H1 (cell line): ENCODE data around the gene MAPK11. TPM values are rescaled to one million over a fixed set of nuclear protein-coding genes. Genes with fewer than 3 reads are reported as not detected.

Experiments
- CTCF ChIA-PET: fragments of 300-600 bp; sonication (Branson Sonifier 250); formaldehyde crosslinking; loops from one replicate; lab custom pipeline; 2021; ENCODE audit not compliant: partially characterized antibody; lab: Charles Lee
- POLR2A ChIA-PET: fragments of 300-600 bp; sonication (Branson Sonifier 250); formaldehyde crosslinking; loops from one replicate; lab custom pipeline; 2021; ENCODE audit warnings: inconsistent platforms; ENCODE audit not compliant: partially characterized antibody; lab: Charles Lee
- DNase-seq, 2 experiments: peaks; one replicate each; pipeline versions ENCODE4 v3.0.0 to v3.0.0-alpha.2; 2010 to 2022; ENCODE audit warnings: low spot score in 2 of 2, low read depth in 1 of 2, mixed read lengths in 1 of 2
- FAIRE-seq: peaks from 2 replicates; lab custom pipeline; 2011; peaks lifted over from hg19 to GRCh38; lab: Jason Lieb, UNC
- H2AFZ ChIP-seq: 2 replicates; pipeline ENCODE4 v1.8.1; 2012; ENCODE audit warnings: low read length, inconsistent platforms
- H2AK5ac ChIP-seq: 2 replicates; pipeline ENCODE4 v1.6.1; 2013; ENCODE audit warnings: low read depth, low read length
- H2BK120ac ChIP-seq: replicated peaks from 2 replicates; pipeline ENCODE3; 2013; ENCODE audit warnings: low read depth, low read length, inconsistent platforms
- H2BK12ac ChIP-seq: 2 replicates; pipeline ENCODE4 v1.6.1; 2013; ENCODE audit warnings: low read depth, low read length
- H2BK15ac ChIP-seq: 2 replicates; pipeline ENCODE4 v1.6.1; 2013; ENCODE audit warnings: low read length
- H2BK20ac ChIP-seq: 2 replicates; pipeline ENCODE4 v1.6.1; 2013; ENCODE audit warnings: low read length
- H2BK5ac ChIP-seq: 2 replicates; pipeline ENCODE4 v1.6.1; 2013; ENCODE audit warnings: low read depth, low read length
- H3K14ac ChIP-seq: 2 replicates; pipeline ENCODE4 v1.6.1; 2013; ENCODE audit warnings: inconsistent platforms; ENCODE audit not compliant: insufficient read length
- H3K18ac ChIP-seq: 2 replicates; pipeline ENCODE4 v1.6.1; 2013; ENCODE audit warnings: low read length; ENCODE audit errors: extremely low read depth
- H3K23ac ChIP-seq: 2 replicates; pipeline ENCODE4 v1.6.1; 2013; ENCODE audit warnings: inconsistent platforms; ENCODE audit not compliant: insufficient read length
- H3K23me2 ChIP-seq: 2 replicates; pipeline ENCODE4 v1.6.1; 2013; ENCODE audit warnings: low read depth, low read length
- H3K27ac ChIP-seq: 2 replicates; pipeline ENCODE4 v1.6.1; 2011; ENCODE audit warnings: low read depth, low read length, inconsistent platforms
- H3K27me3 ChIP-seq, 4 experiments: replicated peaks in 1 of 4; 1 replicate in 1 of 4; 2 replicates in 3 of 4; pipeline versions ENCODE4 v1.6.1 to v1.8.1; 2011 to 2013; ENCODE audit warnings: low read length in 3 of 4, mild to moderate bottlenecking in 3 of 4, inconsistent platforms in 2 of 4, mixed read lengths in 2 of 4, moderate library complexity in 1 of 4; ENCODE audit not compliant: control insufficient read depth in 3 of 4, insufficient read depth in 3 of 4; ENCODE audit errors: extremely low read depth in 1 of 4
- H3K36me3 ChIP-seq, 4 experiments: 2 replicates each; pipeline versions ENCODE4 v1.6.1 to v1.8.1; 2011 to 2013; ENCODE audit warnings: mild to moderate bottlenecking in 4 of 4, low read length in 3 of 4, moderate library complexity in 2 of 4, control low read depth in 1 of 4, inconsistent platforms in 1 of 4; ENCODE audit not compliant: insufficient read depth in 4 of 4, control insufficient read depth in 2 of 4
- H3K4ac ChIP-seq: replicated peaks from 2 replicates; pipeline ENCODE3; 2013; ENCODE audit warnings: low read length, low read depth, mixed read lengths, inconsistent platforms; ENCODE audit not compliant: insufficient read length
- H3K4me1 ChIP-seq, 4 experiments: replicated peaks in 1 of 4; 1 replicate in 1 of 4; 2 replicates in 3 of 4; pipeline versions ENCODE4 v1.6.1 to v1.8.1; 2011 to 2013; ENCODE audit warnings: low read length in 3 of 4, inconsistent platforms in 2 of 4, mixed read lengths in 1 of 4; ENCODE audit not compliant: insufficient read depth in 4 of 4, control insufficient read depth in 3 of 4
- H3K4me2 ChIP-seq, 2 experiments: 2 replicates each; pipeline versions ENCODE4 v1.6.1 to v1.8.1; 2011 to 2013; ENCODE audit warnings: low read depth in 2 of 2, low read length in 2 of 2, control low read depth in 1 of 2, inconsistent platforms in 1 of 2, mild to moderate bottlenecking in 1 of 2; ENCODE audit not compliant: insufficient read depth in 1 of 2
- H3K4me3 ChIP-seq, 4 experiments: fragments of 200-600, 300-600 bp in 1 of 4; sonication (generic), shearing (Covaris generic), sonication (Bioruptor Twin) in 1 of 4; 2 replicates each; pipeline versions ENCODE4 v1.5.1 to v1.8.1; 2011 to 2016; ENCODE audit warnings: low read length in 4 of 4, low read depth in 3 of 4, control low read depth in 2 of 4, inconsistent platforms in 2 of 4, mild to moderate bottlenecking in 2 of 4, mixed read lengths in 1 of 4, moderate library complexity in 1 of 4; ENCODE audit not compliant: insufficient read depth in 2 of 4; ENCODE audit errors: extremely low read depth in 1 of 4
- H3K56ac ChIP-seq: replicated peaks from 2 replicates; pipeline ENCODE3; 2013; ENCODE audit warnings: low read depth, mild to moderate bottlenecking, mixed read lengths, low read length, inconsistent platforms; ENCODE audit not compliant: insufficient read length
- H3K79me1 ChIP-seq: 2 replicates; pipeline ENCODE4 v1.6.1; 2013; ENCODE audit warnings: low read depth, low read length, control low read depth
- H3K79me2 ChIP-seq, 2 experiments: 2 replicates each; pipeline versions ENCODE4 v1.6.1 to v1.8.1; 2012 to 2013; ENCODE audit warnings: low read length in 2 of 2, mild to moderate bottlenecking in 2 of 2, inconsistent platforms in 1 of 2; ENCODE audit not compliant: insufficient read depth in 2 of 2, control insufficient read depth in 1 of 2
- H3K9ac ChIP-seq, 4 experiments: replicated peaks in 1 of 4; 1 replicate in 1 of 4; 2 replicates in 3 of 4; pipeline versions ENCODE4 v1.6.1 to v1.8.1; 2011 to 2013; ENCODE audit warnings: low read depth in 3 of 4, low read length in 3 of 4, control low read depth in 2 of 4, mild to moderate bottlenecking in 2 of 4, moderate library complexity in 2 of 4, inconsistent platforms in 1 of 4; ENCODE audit errors: extremely low read depth in 1 of 4
- H3K9me3 ChIP-seq, 2 experiments: 2 replicates each; pipeline versions ENCODE4 v1.6.1 to v1.8.1; 2012 to 2013; ENCODE audit warnings: mild to moderate bottlenecking in 2 of 2, moderate library complexity in 2 of 2, control low read depth in 1 of 2, inconsistent platforms in 1 of 2, low read depth in 1 of 2, low read length in 1 of 2, mixed read lengths in 1 of 2; ENCODE audit not compliant: insufficient read depth in 2 of 2
- H4K20me1 ChIP-seq, 2 experiments: replicated peaks in 1 of 2; 2 replicates each; pipeline versions ENCODE3 to v1.8.1; 2011 to 2013; ENCODE audit warnings: inconsistent platforms in 2 of 2, low read length in 2 of 2, mild to moderate bottlenecking in 1 of 2; ENCODE audit not compliant: insufficient read depth in 2 of 2, control insufficient read depth in 1 of 2
- H4K5ac ChIP-seq: 2 replicates; pipeline ENCODE4 v1.6.1; 2013; ENCODE audit warnings: low read length, low read depth, mixed read lengths, inconsistent platforms; ENCODE audit not compliant: insufficient read length
- H4K8ac ChIP-seq: 2 replicates; pipeline ENCODE4 v1.8.0; 2013; ENCODE audit warnings: mild to moderate bottlenecking, moderate library complexity, low read length, inconsistent platforms; ENCODE audit not compliant: insufficient read depth; ENCODE audit errors: extremely low read depth
- H4K91ac ChIP-seq: replicated peaks from 2 replicates; pipeline ENCODE3; 2013; ENCODE audit warnings: low read length, mixed read lengths, inconsistent platforms; ENCODE audit not compliant: insufficient read length
- KDM1A ChIP-seq: fragments of 200-600, 300-600 bp; sonication (generic); IDR thresholded peaks from 2 replicates; pipeline ENCODE4 v1.7.1; 2016; ENCODE audit warnings: mild to moderate bottlenecking, low read length, borderline replicate concordance
- RXRA ChIP-seq: IDR thresholded peaks from 2 replicates; pipeline ENCODE4 v1.6.1; 2011; ENCODE audit warnings: low read depth, mild to moderate bottlenecking, low read length, moderate library complexity; ENCODE audit not compliant: insufficient read depth
- SIX5 ChIP-seq: IDR thresholded peaks from 2 replicates; pipeline ENCODE4 v1.6.1; 2011; ENCODE audit warnings: mild to moderate bottlenecking, low read depth, low read length
- SP2 ChIP-seq: IDR thresholded peaks from 2 replicates; pipeline ENCODE4 v1.6.1; 2012; ENCODE audit warnings: mild to moderate bottlenecking, low read length, inconsistent platforms
- SUZ12 ChIP-seq: fragments of 200-600 bp; sonication (generic); IDR thresholded peaks from 2 replicates; pipeline ENCODE4 v1.6.1; 2012; ENCODE audit warnings: mild to moderate bottlenecking, inconsistent platforms, low read length, moderate library complexity, mixed read lengths
- WGBS, 2 experiments: shearing (Covaris generic) in 1 of 2; methylation state at CpG; one replicate each; pipeline versions ENCODE4 v1.1.6 to v1.1.7; 2013 to 2015; ENCODE audit warnings: low lambda C conversion rate in 2 of 2, mixed read lengths in 2 of 2, inconsistent platforms in 1 of 2, low coverage in 1 of 2, missing lambda C conversion rate in 1 of 2; ENCODE audit not compliant: insufficient replicate concordance in 2 of 2, insufficient coverage in 1 of 2, insufficient read length in 1 of 2; ENCODE audit errors: extremely low coverage in 1 of 2, missing lambda C conversion rate in 1 of 2; 5-methylcytosine and 5-hydroxymethylcytosine counted together
- polyA plus RNA-seq, 7 experiments: library from polyadenylated mRNA; depleted of rRNA in 3 of 7; stranded (reverse) in 5 of 7; unstranded in 2 of 7; fragments of >200 nt in 5 of 7; fragments of 200-250 nt in 2 of 7; gene quantifications; 1 replicate in 5 of 7; 2 replicates in 1 of 7; 4 replicates in 1 of 7; pipeline versions ENCODE4 v1.2.1 to v1.2.3, GENCODE V29; 2011 to 2013; ENCODE audit warnings: missing spikeins in 2 of 7, mixed read lengths in 2 of 7
- total RNA-seq: library from RNA; stranded (reverse); fragmentation: NEBNext Ultra II Directional; extraction: Animal tissue kit (Norgen Biotek cat#: 25700); gene quantifications from 2 replicates; pipeline ENCODE4 v1.2.1, GENCODE V29; 2021
- TF ChIP-seq, protein P1 (sequence below), 3 experiments: IDR thresholded peaks; 1 replicate in 2 of 3; 2 replicates in 1 of 3; pipeline versions ENCODE4 v1.5.1 to v1.6.1; 2011; ENCODE audit warnings: low read length in 3 of 3, mild to moderate bottlenecking in 3 of 3, inconsistent platforms in 2 of 3, low read depth in 1 of 3, moderate library complexity in 1 of 3; ENCODE audit not compliant: insufficient read depth in 1 of 3; ENCODE audit errors: control extremely low read depth in 1 of 3

The MAPK11 gene
- total and polyA plus RNA-seq, 2 of the 8 experiments (the other 6 are each of a cell fraction or from before 2014, with no cell fraction given), result 0.70 to 1.5 TPM

DNA sequence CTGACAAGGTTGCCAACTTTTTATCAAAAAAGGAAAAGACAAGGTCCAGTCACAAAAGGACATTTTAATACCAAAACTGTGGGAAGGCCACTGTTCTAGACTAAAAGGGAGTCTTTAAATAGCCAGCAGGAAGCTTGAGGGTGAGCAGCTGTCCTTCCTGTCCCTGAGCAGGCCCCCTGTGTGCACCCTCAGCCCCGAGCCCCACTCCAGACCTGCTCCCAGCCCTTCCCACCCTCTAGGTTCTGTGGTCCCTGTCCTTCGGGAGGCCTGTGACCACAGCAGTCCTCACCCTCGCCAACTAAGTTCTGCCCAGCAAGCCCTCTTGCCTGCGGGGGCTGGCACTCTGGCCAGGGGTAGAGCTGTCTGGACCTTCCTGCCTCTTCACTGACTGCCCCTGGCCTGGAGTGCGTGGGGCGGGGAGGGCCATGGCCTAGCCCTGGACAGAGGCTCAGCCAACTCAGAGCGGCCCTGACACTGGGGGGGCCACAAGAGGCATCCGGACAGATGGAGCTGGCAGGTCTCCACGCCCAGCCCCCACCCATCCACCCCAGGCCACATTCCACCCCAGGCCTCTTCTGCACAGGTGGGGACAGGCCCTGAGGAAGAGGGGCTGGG, 38.9 kb upstream of the MAPK11 start:
- Histone ChIP-seq H3K4ac (peak overlapping the region; percentile 21), H4K20me1 (peaks cover 0 to 6% of the 10 kb centered on the region in 2 experiments), H2BK15ac (no peak overlapping the region), H3K9ac (no peak overlapping the region), H3K9me3 (no peaks in the 10 kb centered on the region; a peak in 1 of 4 replicates), H3K27ac (no peak overlapping the region), H3K4me3 (no peak overlapping the region), H2AFZ (no peak overlapping the region), H3K79me2 (peaks cover 0 to 8% of the 10 kb centered on the region in 2 experiments; a peak in 2 of 4 replicates), H3K27me3 (no peaks in the 10 kb centered on the region; a peak in 2 of 7 replicates), H3K4me1 (peaks cover 3 to 30% (median 14%) of the 10 kb centered on the region in 4 experiments), H3K23ac (no peak overlapping the region), H4K5ac (no peak overlapping the region), H3K4me2 (no peak overlapping the region), H4K8ac (no peak overlapping the region), H4K91ac (peak overlapping the region; percentile 89), H2AK5ac (no peak overlapping the region), H3K23me2 (peaks cover 2% of the 10 kb centered on the region; the same call in 1 of the 2 replicates), H3K56ac (no peak overlapping the region), H3K14ac (no peak overlapping the region), H3K79me1 (no peaks in the 10 kb centered on the region; the same call in 1 of the 2 replicates), H2BK5ac (peak overlapping the region; percentile 60; the same call in 1 of the 2 replicates), H2BK12ac (peak overlapping the region; percentile 90; the same call in 1 of the 2 replicates), H2BK20ac (peak overlapping the region; percentile 90; the same call in 1 of the 2 replicates), H2BK120ac (no peak overlapping the region)
- DNase-seq, result no peak
- 76% methylated on average over 8 of the region's 9 CpGs; no CpG with 5 or more reads in 1 of the 2 experiments for WGBS, 2 experiments
- ChIA-PET POLR2A (interaction anchor here (0.6 to 1.8 kb wide), 5 partner anchors 13 to 186 kb away, joined by 3 to 9 read pairs (median 3); partner anchors contain the start of gene DENND6B), CTCF (interaction anchor here (1.2 to 2.2 kb wide), 4 partner anchors 12 to 57 kb away, joined by 3 to 6 read pairs (median 4); no protein-coding TSS in a partner anchor)
- no peak for FAIRE-seq
- no peak for TF ChIP-seq SIX5
- no peak for TF ChIP-seq SP2
- TF ChIP-seq, protein P1, sequence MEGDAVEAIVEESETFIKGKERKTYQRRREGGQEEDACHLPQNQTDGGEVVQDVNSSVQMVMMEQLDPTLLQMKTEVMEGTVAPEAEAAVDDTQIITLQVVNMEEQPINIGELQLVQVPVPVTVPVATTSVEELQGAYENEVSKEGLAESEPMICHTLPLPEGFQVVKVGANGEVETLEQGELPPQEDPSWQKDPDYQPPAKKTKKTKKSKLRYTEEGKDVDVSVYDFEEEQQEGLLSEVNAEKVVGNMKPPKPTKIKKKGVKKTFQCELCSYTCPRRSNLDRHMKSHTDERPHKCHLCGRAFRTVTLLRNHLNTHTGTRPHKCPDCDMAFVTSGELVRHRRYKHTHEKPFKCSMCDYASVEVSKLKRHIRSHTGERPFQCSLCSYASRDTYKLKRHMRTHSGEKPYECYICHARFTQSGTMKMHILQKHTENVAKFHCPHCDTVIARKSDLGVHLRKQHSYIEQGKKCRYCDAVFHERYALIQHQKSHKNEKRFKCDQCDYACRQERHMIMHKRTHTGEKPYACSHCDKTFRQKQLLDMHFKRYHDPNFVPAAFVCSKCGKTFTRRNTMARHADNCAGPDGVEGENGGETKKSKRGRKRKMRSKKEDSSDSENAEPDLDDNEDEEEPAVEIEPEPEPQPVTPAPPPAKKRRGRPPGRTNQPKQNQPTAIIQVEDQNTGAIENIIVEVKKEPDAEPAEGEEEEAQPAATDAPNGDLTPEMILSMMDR (IDR thresholded peaks at IDR 0.05; ENCODE audit: control extremely low read depth in 1 of 3, insufficient read depth in 1 of 3, low read depth in 1 of 3, low read length in 3 of 3), result no peak
- TF ChIP-seq SUZ12, result no peak
- TF ChIP-seq RXRA, result no peak
- no peak for TF ChIP-seq KDM1A
- TF ChIP-seq, all 59 proteins: peak for 0
- Histone ChIP-seq H3K36me3 (no peaks in the 10 kb centered on the region), H3K18ac (no peak overlapping the region)
